Neuronal stem cell (in vitro differentiated cells): ENCODE data around the gene APIP.

Experiments used
- DNase-seq: peaks from one replicate; pipeline ENCODE4 v3.0.0-alpha.2; 2013; ENCODE audit warnings: low spot score
- H2AFZ ChIP-seq: one replicate; pipeline ENCODE4 v1.6.1; 2013; ENCODE audit warnings: mild to moderate bottlenecking, low read length, inconsistent platforms
- H2AK5ac ChIP-seq: 2 replicates; pipeline ENCODE4 v1.6.1; 2013; ENCODE audit warnings: low read depth, mild to moderate bottlenecking, inconsistent platforms, low read length, moderate library complexity, mixed read lengths
- H2BK120ac ChIP-seq: 2 replicates; pipeline ENCODE4 v1.6.1; 2013; ENCODE audit warnings: low read depth, mild to moderate bottlenecking, inconsistent platforms, low read length, moderate library complexity, mixed read lengths
- H2BK12ac ChIP-seq: one replicate; pipeline ENCODE4 v1.6.1; 2013; ENCODE audit warnings: low read length, inconsistent platforms
- H2BK15ac ChIP-seq: 2 replicates; pipeline ENCODE4 v1.6.1; 2013; ENCODE audit warnings: mild to moderate bottlenecking, low read length, inconsistent platforms, mixed read lengths
- H2BK5ac ChIP-seq: one replicate; pipeline ENCODE4 v1.6.1; 2013; ENCODE audit warnings: inconsistent platforms, mild to moderate bottlenecking, low read length, moderate library complexity
- H3K14ac ChIP-seq: one replicate; pipeline ENCODE4 v1.6.1; 2013; ENCODE audit warnings: low read length, inconsistent platforms
- H3K18ac ChIP-seq: 2 replicates; pipeline ENCODE4 v1.6.1; 2013; ENCODE audit warnings: low read length, inconsistent platforms
- H3K23ac ChIP-seq: 2 replicates; pipeline ENCODE4 v1.6.1; 2013; ENCODE audit warnings: low read depth, mild to moderate bottlenecking, mixed read lengths, low read length, inconsistent platforms; ENCODE audit not compliant: poor library complexity
- H3K27ac ChIP-seq: replicated peaks from 3 replicates; pipeline ENCODE4 v1.5.1; 2013; ENCODE audit warnings: low read length, inconsistent platforms
- H3K27me3 ChIP-seq, 3 experiments: 2 replicates each; pipeline ENCODE4 v1.6.1; 2013; ENCODE audit warnings: low read length in 3 of 3, mild to moderate bottlenecking in 2 of 3, inconsistent platforms in 1 of 3, low read depth in 1 of 3, mixed read lengths in 1 of 3, moderate library complexity in 1 of 3; ENCODE audit not compliant: control insufficient read depth in 3 of 3, insufficient read depth in 3 of 3
- H3K36me3 ChIP-seq, 2 donors: replicated peaks in 1 of 2; 2 replicates each; pipeline ENCODE4 v1.6.1; 2013; ENCODE audit warnings: low read length in 2 of 2; ENCODE audit not compliant: control insufficient read depth in 2 of 2, insufficient read depth in 2 of 2
- H3K4ac ChIP-seq: 2 replicates; pipeline ENCODE4 v1.6.1; 2013; ENCODE audit warnings: inconsistent platforms, mild to moderate bottlenecking, low read length, moderate library complexity
- H3K4me1 ChIP-seq, 2 donors: 1 replicate in 1 of 2; 2 replicates in 1 of 2; pipeline ENCODE4 v1.6.1; 2013; ENCODE audit warnings: low read length in 2 of 2, low read depth in 1 of 2; ENCODE audit not compliant: control insufficient read depth in 2 of 2, insufficient read depth in 1 of 2
- H3K4me2 ChIP-seq: one replicate; pipeline ENCODE4 v1.6.1; 2013; ENCODE audit warnings: mild to moderate bottlenecking, low read length, inconsistent platforms; ENCODE audit not compliant: insufficient read depth, poor library complexity, severe bottlenecking
- H3K4me3 ChIP-seq, 2 donors: 2 replicates each; pipeline ENCODE4 v1.5.1; 2013; ENCODE audit warnings: low read length in 2 of 2, mild to moderate bottlenecking in 2 of 2, inconsistent platforms in 1 of 2, moderate library complexity in 1 of 2
- H3K79me1 ChIP-seq: one replicate; pipeline ENCODE4 v1.6.1; 2013; ENCODE audit warnings: low read depth, mild to moderate bottlenecking, inconsistent platforms, low read length, moderate library complexity
- H3K9ac ChIP-seq: one replicate; pipeline ENCODE4 v1.6.1; 2013; ENCODE audit warnings: mild to moderate bottlenecking, low read depth, low read length, inconsistent platforms; ENCODE audit not compliant: poor library complexity
- H3K9me3 ChIP-seq, 2 donors: replicated peaks in 1 of 2; 2 replicates each; pipeline versions ENCODE3 to v1.6.1; 2013; ENCODE audit warnings: low read length in 2 of 2, mild to moderate bottlenecking in 2 of 2, inconsistent platforms in 1 of 2, low read depth in 1 of 2, mixed read lengths in 1 of 2, moderate library complexity in 1 of 2; ENCODE audit not compliant: control insufficient read depth in 2 of 2, insufficient read depth in 1 of 2
- H4K8ac ChIP-seq: one replicate; pipeline ENCODE4 v1.6.1; 2013; ENCODE audit warnings: low read depth, mild to moderate bottlenecking, inconsistent platforms, low read length, moderate library complexity
- H4K91ac ChIP-seq: one replicate; pipeline ENCODE4 v1.6.1; 2013; ENCODE audit warnings: low read length, low read depth, mild to moderate bottlenecking, inconsistent platforms; ENCODE audit not compliant: poor library complexity
- WGBS, 2 donors: extraction: QIAGEN DNeasy Blood & Tissue Kit; methylation state at CpG; one replicate each; pipeline ENCODE4 v1.1.7; 2013; ENCODE audit warnings: missing lambda C conversion rate in 2 of 2, mixed read lengths in 1 of 2; ENCODE audit not compliant: insufficient read length in 2 of 2, insufficient replicate concordance in 1 of 2; ENCODE audit errors: extremely low coverage in 2 of 2; 5-methylcytosine and 5-hydroxymethylcytosine counted together

APIP gene

GRCh38 chr11:34960277-34960676 is 44.1 kb upstream of the APIP start:
- Histone ChIP-seq H3K27ac (no peak overlapping the region), H3K4me2 (no peak overlapping the region), H2BK5ac (no peak overlapping the region), H3K9ac (no peak overlapping the region), H3K23ac (no peak overlapping the region), H3K79me1 (no peaks in the 10 kb centered on the region), H3K18ac (no peak overlapping the region), H2BK120ac (no peak overlapping the region), H4K8ac (no peak overlapping the region), H3K9me3 (no peaks in the 10 kb centered on the region), H3K4me3 (no peak overlapping the region), H3K14ac (no peak overlapping the region), H3K4ac (no peak overlapping the region), H3K4me1 (no peaks in the 10 kb centered on the region), H2AFZ (no peak overlapping the region), H3K27me3 (no peaks in the 10 kb centered on the region), H3K36me3 (peaks cover 0 to 57% of the 10 kb centered on the region in 2 donors), H4K91ac (no peak overlapping the region), H2BK15ac (no peak overlapping the region), H2BK12ac (no peak overlapping the region), H2AK5ac (no peak overlapping the region)
- no peak for DNase-seq
- WGBS, 2 donors, result no CpG with 5 or more reads among the region's 4 CpGs

GRCh38 chr11:34959770-34960169 is 43.6 kb upstream of the APIP start:
- Histone ChIP-seq H2BK120ac (no peak overlapping the region), H3K4ac (no peak overlapping the region), H3K9ac (no peak overlapping the region), H2AFZ (no peak overlapping the region), H3K4me1 (no peaks in the 10 kb centered on the region), H2BK15ac (no peak overlapping the region), H3K9me3 (no peaks in the 10 kb centered on the region), H3K79me1 (no peaks in the 10 kb centered on the region), H3K14ac (no peak overlapping the region), H3K18ac (no peak overlapping the region), H3K27me3 (no peaks in the 10 kb centered on the region), H3K23ac (no peak overlapping the region), H2BK12ac (no peak overlapping the region), H2BK5ac (no peak overlapping the region), H3K36me3 (peaks cover 0 to 59% of the 10 kb centered on the region in 2 donors), H4K91ac (no peak overlapping the region), H4K8ac (no peak overlapping the region), H3K4me2 (no peak overlapping the region), H3K4me3 (no peak overlapping the region), H3K27ac (no peak overlapping the region), H2AK5ac (no peak overlapping the region)
- no peak for DNase-seq
- whole genome bisulfite sequencing, 2 donors, result no CpG with 5 or more reads among the region's 1 CpG

GRCh38 chr11:34957606-34958005 is 41.4 kb upstream of the APIP start:
- Histone ChIP-seq H3K79me1 (no peaks in the 10 kb centered on the region), H3K27ac (no peak overlapping the region), H3K18ac (no peak overlapping the region), H2AK5ac (no peak overlapping the region), H2BK15ac (no peak overlapping the region), H3K4me1 (no peaks in the 10 kb centered on the region), H3K14ac (no peak overlapping the region), H3K4ac (no peak overlapping the region), H3K36me3 (peaks cover 0 to 59% of the 10 kb centered on the region in 2 donors), H3K4me3 (no peak overlapping the region), H2BK120ac (no peak overlapping the region), H3K27me3 (no peaks in the 10 kb centered on the region), H4K8ac (no peak overlapping the region), H2BK12ac (no peak overlapping the region), H3K9me3 (no peaks in the 10 kb centered on the region), H2BK5ac (no peak overlapping the region), H3K9ac (no peak overlapping the region), H2AFZ (no peak overlapping the region), H3K23ac (no peak overlapping the region), H4K91ac (no peak overlapping the region), H3K4me2 (no peak overlapping the region)
- WGBS, 2 donors, result no CpG with 5 or more reads among the region's 3 CpGs
- DNase-seq, result no peak

GRCh38 chr11:34957206-34957605 is 41.0 kb upstream of the APIP start:
- Histone ChIP-seq H2BK5ac (no peak overlapping the region), H2BK120ac (no peak overlapping the region), H2BK12ac (no peak overlapping the region), H3K4me1 (no peaks in the 10 kb centered on the region), H3K36me3 (peaks cover 0 to 57% of the 10 kb centered on the region in 2 donors), H3K4ac (no peak overlapping the region), H3K4me3 (no peak overlapping the region), H2AK5ac (no peak overlapping the region), H3K18ac (no peak overlapping the region), H2AFZ (no peak overlapping the region), H3K23ac (no peak overlapping the region), H3K79me1 (no peaks in the 10 kb centered on the region), H2BK15ac (no peak overlapping the region), H4K8ac (no peak overlapping the region), H4K91ac (no peak overlapping the region), H3K4me2 (no peak overlapping the region), H3K14ac (no peak overlapping the region), H3K9me3 (no peaks in the 10 kb centered on the region), H3K27ac (no peak overlapping the region), H3K27me3 (no peaks in the 10 kb centered on the region), H3K9ac (no peak overlapping the region)
- WGBS, 2 donors, result 100% methylated on average over 1 of the region's 5 CpGs; no CpG with 5 or more reads in 1 of the 2 donors
- no peak for DNase-seq
